ENCODE measurements around the gene PITPNM3.

- TF ChIP-seq POLR2AphosphoS5 (IDR thresholded peaks at IDR 0.05; ENCODE audit: borderline replicate concordance, low read depth, low read length) (no peak), EZH2 (IDR thresholded peaks at IDR 0.05) (no peak)
These were observed 11.1 kb downstream of the PITPNM3 start for GRCh38 chr17:6545291-6545690.
